ENCODE results near the gene DIPK1C. TPM values are rescaled to one million over a fixed set of nuclear protein-coding genes. Genes with fewer than 3 reads are reported as not detected.

DIPK1C gene
- total and polyA plus RNA-seq, 4 donors = 0.36 TPM; not detected in 3

DNA sequence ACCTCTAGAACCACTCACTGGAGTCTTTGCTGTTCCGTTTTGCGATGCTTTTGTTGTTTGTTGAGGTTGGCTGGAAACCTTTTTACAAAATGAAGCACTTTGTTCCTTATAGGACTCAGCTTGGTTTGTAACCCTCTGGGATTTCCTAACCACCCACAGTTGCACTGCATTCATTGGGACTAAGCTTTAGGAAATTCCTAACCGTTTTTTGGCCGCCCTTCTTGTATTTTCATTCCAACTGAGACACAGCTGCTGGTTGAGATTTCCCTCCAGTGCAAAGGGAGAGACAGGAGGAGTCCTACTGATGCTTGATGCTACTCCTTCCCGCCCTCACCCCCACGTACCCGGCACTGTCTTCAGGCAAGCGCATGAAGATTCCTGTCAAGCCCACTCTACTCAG is 6.1 kb upstream of the DIPK1C start:
- no peak for ATAC-seq (ENCODE audit: low FRiP score)
- intact Hi-C loops (cut with DNase I) = no loop called here

DNA sequence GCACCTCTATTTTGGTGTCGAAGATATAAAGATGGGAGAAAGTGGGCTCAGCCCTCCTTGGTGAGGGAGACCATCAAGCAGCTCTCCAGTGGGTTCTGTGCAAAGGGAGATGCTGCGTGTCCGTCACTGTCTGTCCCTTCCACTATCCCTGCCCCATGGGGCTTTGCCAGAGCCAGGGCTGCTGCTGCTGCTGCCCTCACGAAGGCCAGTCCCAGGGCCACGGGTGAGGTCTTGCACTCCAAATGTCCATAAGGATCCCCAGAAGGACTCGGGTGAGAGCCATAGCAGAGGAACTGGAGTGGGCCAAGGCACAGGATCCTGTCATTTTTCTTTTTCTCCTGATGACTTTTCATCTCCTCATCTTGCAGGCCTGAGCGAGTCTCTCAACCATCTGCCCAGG is 3.7 kb upstream of the DIPK1C start:
- 96% methylated on average over 7 of the region's 7 CpGs for WGBS, 2 donors
- H3K4me1 ChIP-seq (ENCODE audit: control insufficient read depth in 1 of 2, insufficient read depth in 2 of 2, low read length in 2 of 2) = no peaks in the 10 kb centered on the region
- intact Hi-C loops (cut with DNase I) = no loop called here
- H3K4me3 ChIP-seq (ENCODE audit: low read length in 2 of 2) = no peak overlapping the region
- DNase-seq (no peak), ATAC-seq (ENCODE audit: low FRiP score) (no peak)
- no peaks in the 10 kb centered on the region for H3K9me3 ChIP-seq (ENCODE audit: control insufficient read depth, low read length)
- H3K27ac ChIP-seq (ENCODE audit: low read depth in 1 of 2, low read length in 2 of 2) = no peak overlapping the region
- H3K27me3 ChIP-seq (ENCODE audit: control insufficient read depth in 1 of 2, insufficient read depth in 2 of 2, low read length in 1 of 2) = no peaks in the 10 kb centered on the region
- no peaks in the 10 kb centered on the region for H3K36me3 ChIP-seq (ENCODE audit: control insufficient read depth in 1 of 2, insufficient read depth in 2 of 2, low read length in 1 of 2)

More for the DNA sequence above, 6.1 kb upstream of the DIPK1C start:
- Histone ChIP-seq H3K27ac (ENCODE audit: low read depth in 1 of 2, low read length in 2 of 2) (no peak overlapping the region), H3K4me1 (ENCODE audit: control insufficient read depth in 1 of 2, insufficient read depth in 2 of 2, low read length in 2 of 2) (no peaks in the 10 kb centered on the region), H3K27me3 (ENCODE audit: control insufficient read depth in 1 of 2, insufficient read depth in 2 of 2, low read length in 1 of 2) (no peaks in the 10 kb centered on the region), H3K4me3 (ENCODE audit: low read length in 2 of 2) (no peak overlapping the region), H3K36me3 (ENCODE audit: control insufficient read depth in 1 of 2, insufficient read depth in 2 of 2, low read length in 1 of 2) (no peaks in the 10 kb centered on the region), H3K9me3 (ENCODE audit: control insufficient read depth, low read length) (no peaks in the 10 kb centered on the region)
- 38 to 39% methylated on average over 8 of the region's 8 CpGs for WGBS, 2 donors
- DNase-seq = no peak

DNA sequence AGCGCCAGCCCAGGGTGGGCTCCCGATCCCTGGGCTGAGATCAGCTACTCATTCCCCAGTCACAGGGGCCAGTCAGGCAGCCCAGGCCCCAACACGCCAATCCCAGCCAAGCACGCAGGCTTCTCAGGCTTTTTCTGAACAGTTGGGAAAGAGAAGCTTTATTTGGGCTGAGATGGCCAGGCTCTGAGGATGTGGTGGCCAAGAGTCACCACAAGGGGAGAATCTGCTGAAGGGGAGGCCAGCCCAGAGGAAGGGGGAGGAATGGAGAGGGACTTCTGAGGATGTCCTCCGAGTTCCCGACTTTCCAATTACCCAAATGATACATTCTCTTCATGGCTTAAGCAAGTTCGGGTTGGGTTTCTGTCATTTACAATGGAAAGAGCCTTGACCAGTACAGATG is 2.8 kb upstream of the DIPK1C start:
- DNase-seq (no peak), ATAC-seq (ENCODE audit: low FRiP score) (no peak)
- no peak overlapping the region for H3K4me3 ChIP-seq (ENCODE audit: low read length in 2 of 2)
- H3K36me3 ChIP-seq (ENCODE audit: control insufficient read depth in 1 of 2, insufficient read depth in 2 of 2, low read length in 1 of 2) = no peaks in the 10 kb centered on the region
- H3K9me3 ChIP-seq (ENCODE audit: control insufficient read depth, low read length) = no peaks in the 10 kb centered on the region
- no peak overlapping the region for H3K27ac ChIP-seq (ENCODE audit: low read depth in 1 of 2, low read length in 2 of 2)
- 74 to 75% methylated on average over 7 of the region's 7 CpGs for WGBS, 2 donors
- H3K4me1 ChIP-seq (ENCODE audit: control insufficient read depth in 1 of 2, insufficient read depth in 2 of 2, low read length in 2 of 2) = no peaks in the 10 kb centered on the region
- no peaks in the 10 kb centered on the region for H3K27me3 ChIP-seq (ENCODE audit: control insufficient read depth in 1 of 2, insufficient read depth in 2 of 2, low read length in 1 of 2)
- intact Hi-C loops (cut with DNase I) = no loop called here

DNA sequence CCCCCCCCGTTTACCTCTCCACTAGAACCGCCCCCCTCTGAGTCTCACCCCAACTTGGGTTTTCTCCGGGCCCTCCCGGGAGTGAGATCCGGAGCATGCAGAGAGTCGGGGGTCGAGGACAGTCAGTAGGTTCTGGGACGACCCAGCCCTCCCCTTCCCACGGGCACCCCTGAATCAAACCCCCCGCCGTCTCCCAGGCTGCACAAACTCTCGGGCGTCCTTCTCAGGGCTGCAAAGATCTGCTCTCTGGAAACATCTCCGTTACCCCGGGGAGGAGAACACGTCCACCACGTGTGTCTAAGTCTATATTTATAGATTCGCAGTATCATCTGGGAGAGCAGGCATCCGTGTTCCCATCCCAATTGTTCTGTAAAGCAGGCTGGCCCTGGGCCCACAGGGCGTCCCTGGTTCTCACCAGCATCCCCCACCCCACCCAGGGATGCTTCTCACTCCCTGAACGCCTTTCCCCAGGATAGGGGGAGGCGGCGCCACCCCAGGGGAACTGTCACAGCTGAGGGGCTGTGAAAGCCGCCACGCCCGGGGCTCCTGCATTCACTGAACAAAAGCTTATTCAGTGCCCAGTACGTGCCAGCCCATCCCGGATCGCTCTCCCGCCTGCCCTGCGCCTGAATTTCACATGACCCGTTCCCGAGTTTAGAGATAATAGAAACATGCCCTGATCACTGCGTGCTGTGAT is 765 bp upstream of the DIPK1C start:
- WGBS, 2 donors = 30 to 33% methylated on average over 32 to 34 of the region's 34 CpGs
- intact Hi-C loops (cut with DNase I) = no loop called here
- Histone ChIP-seq H3K4me3 (ENCODE audit: low read length in 2 of 2) (no peak overlapping the region), H3K36me3 (ENCODE audit: control insufficient read depth in 1 of 2, insufficient read depth in 2 of 2, low read length in 1 of 2) (no peaks in the 10 kb centered on the region), H3K9me3 (ENCODE audit: control insufficient read depth, low read length) (no peaks in the 10 kb centered on the region), H3K27ac (ENCODE audit: low read depth in 1 of 2, low read length in 2 of 2) (no peak overlapping the region), H3K27me3 (ENCODE audit: control insufficient read depth in 1 of 2, insufficient read depth in 2 of 2, low read length in 1 of 2) (no peaks in the 10 kb centered on the region), H3K4me1 (ENCODE audit: control insufficient read depth in 1 of 2, insufficient read depth in 2 of 2, low read length in 2 of 2) (no peaks in the 10 kb centered on the region)
- DNase-seq (no peak), ATAC-seq (ENCODE audit: low FRiP score) (no peak)

DNA sequence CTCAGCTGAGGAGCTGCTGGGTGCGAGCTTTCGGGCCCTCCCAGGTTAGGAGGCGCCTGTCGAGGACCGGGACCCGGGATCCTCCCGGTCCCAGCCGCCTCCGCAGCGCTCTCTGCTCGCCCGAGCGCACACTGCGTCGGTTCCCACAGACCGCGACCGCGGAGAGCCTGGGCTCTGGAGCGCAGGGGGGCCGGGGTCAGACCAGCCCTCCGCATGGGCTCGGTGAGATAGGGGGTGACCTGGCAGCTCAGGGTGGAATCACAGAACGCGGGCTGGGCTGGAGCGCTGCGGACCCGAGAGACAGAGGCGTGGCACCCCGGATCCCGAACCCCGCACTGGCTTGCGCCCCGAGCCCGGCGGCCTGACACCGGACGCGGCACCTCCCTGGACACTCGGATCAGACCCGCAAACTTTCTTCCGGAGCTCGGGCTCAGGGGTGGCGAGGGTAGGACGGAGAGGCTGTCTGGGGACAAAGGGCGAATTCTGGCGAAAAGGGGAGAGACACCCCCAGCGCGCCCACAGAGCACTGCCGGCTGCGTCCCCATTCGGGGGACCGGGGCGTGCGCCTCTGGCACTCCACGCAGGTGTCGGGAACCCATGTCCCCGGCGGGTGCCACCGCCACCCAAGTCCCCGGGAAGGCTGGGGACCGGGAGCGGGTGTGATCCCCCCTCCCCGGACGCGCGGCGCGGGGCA is 612 bp downstream of the DIPK1C start:
- peak; percentile 47 for ATAC-seq (ENCODE audit: low FRiP score)
- WGBS, 2 donors = 1% methylated on average over 47 to 69 of the region's 69 CpGs
- Histone ChIP-seq H3K27ac (ENCODE audit: low read depth in 1 of 2, low read length in 2 of 2) (no peak overlapping the region), H3K36me3 (ENCODE audit: control insufficient read depth in 1 of 2, insufficient read depth in 2 of 2, low read length in 1 of 2) (no peaks in the 10 kb centered on the region), H3K4me3 (ENCODE audit: low read length in 2 of 2) (peak overlapping the region in 1 of 2 donors; percentile 33), H3K4me1 (ENCODE audit: control insufficient read depth in 1 of 2, insufficient read depth in 2 of 2, low read length in 2 of 2) (no peaks in the 10 kb centered on the region), H3K9me3 (ENCODE audit: control insufficient read depth, low read length) (no peaks in the 10 kb centered on the region), H3K27me3 (ENCODE audit: control insufficient read depth in 1 of 2, insufficient read depth in 2 of 2, low read length in 1 of 2) (no peaks in the 10 kb centered on the region)
- intact Hi-C loops (cut with DNase I) = no loop called here
- no peak for DNase-seq

DNA sequence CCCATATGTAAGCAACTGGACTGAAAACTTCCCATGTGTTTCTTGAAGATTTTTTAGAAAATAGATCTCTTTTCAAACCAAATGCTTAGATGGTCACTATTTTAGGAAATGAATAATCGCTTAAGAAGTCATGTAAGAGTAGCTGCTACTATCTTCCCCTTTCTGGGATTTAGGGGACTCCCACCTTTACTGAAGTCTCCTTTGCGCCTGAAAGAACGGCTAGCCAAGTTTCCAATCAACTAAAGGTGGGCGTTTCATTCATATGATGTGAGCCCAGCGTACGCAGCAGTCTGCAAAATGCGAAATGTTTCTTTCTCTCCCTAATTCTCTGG is 1.1 kb downstream of the DIPK1C start:
- intact Hi-C loops (cut with DNase I) = no loop called here
- no peak overlapping the region for H3K27ac ChIP-seq (ENCODE audit: low read depth in 1 of 2, low read length in 2 of 2)
- DNase-seq = no peak
- no peaks in the 10 kb centered on the region for H3K9me3 ChIP-seq (ENCODE audit: control insufficient read depth, low read length)
- H3K36me3 ChIP-seq (ENCODE audit: control insufficient read depth in 1 of 2, insufficient read depth in 2 of 2, low read length in 1 of 2) = no peaks in the 10 kb centered on the region
- H3K27me3 ChIP-seq (ENCODE audit: control insufficient read depth in 1 of 2, insufficient read depth in 2 of 2, low read length in 1 of 2) = no peaks in the 10 kb centered on the region
- H3K4me1 ChIP-seq (ENCODE audit: control insufficient read depth in 1 of 2, insufficient read depth in 2 of 2, low read length in 2 of 2) = no peaks in the 10 kb centered on the region
- no peak for ATAC-seq (ENCODE audit: low FRiP score)
- H3K4me3 ChIP-seq (ENCODE audit: low read length in 2 of 2) = no peak overlapping the region
- 9 to 11% methylated on average over 7 of the region's 7 CpGs for WGBS, 2 donors

DNA sequence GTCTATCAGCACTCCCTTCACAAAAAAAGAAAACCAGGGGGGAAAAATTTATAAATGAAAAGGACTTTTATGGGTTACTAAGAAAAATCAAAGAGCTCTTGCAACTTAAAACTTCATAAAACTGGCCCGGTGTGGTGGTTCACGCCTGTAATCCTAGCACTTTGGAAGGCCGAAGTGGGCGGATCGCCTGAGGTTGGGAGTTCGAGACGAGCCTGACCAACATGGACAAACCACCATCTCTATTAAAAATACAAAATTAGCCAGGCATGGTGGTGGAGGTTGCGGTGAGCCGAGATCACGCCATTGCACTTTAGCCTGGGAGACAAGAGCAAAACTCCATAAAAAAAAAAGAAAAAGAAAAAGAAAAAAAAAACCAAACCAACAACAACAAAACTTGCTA is 1.7 kb downstream of the DIPK1C start:
- no peak overlapping the region for H3K27ac ChIP-seq (ENCODE audit: low read depth in 1 of 2, low read length in 2 of 2)
- H3K9me3 ChIP-seq (ENCODE audit: control insufficient read depth, low read length) = no peaks in the 10 kb centered on the region
- DNase-seq (no peak), ATAC-seq (ENCODE audit: low FRiP score) (no peak)
- 95 to 98% methylated on average over 10 of the region's 10 CpGs for whole genome bisulfite sequencing, 2 donors
- H3K4me3 ChIP-seq (ENCODE audit: low read length in 2 of 2) = no peak overlapping the region
- no peaks in the 10 kb centered on the region for H3K27me3 ChIP-seq (ENCODE audit: control insufficient read depth in 1 of 2, insufficient read depth in 2 of 2, low read length in 1 of 2)
- H3K36me3 ChIP-seq (ENCODE audit: control insufficient read depth in 1 of 2, insufficient read depth in 2 of 2, low read length in 1 of 2) = no peaks in the 10 kb centered on the region
- intact Hi-C loops (cut with DNase I) = no loop called here
- no peaks in the 10 kb centered on the region for H3K4me1 ChIP-seq (ENCODE audit: control insufficient read depth in 1 of 2, insufficient read depth in 2 of 2, low read length in 2 of 2)

DNA sequence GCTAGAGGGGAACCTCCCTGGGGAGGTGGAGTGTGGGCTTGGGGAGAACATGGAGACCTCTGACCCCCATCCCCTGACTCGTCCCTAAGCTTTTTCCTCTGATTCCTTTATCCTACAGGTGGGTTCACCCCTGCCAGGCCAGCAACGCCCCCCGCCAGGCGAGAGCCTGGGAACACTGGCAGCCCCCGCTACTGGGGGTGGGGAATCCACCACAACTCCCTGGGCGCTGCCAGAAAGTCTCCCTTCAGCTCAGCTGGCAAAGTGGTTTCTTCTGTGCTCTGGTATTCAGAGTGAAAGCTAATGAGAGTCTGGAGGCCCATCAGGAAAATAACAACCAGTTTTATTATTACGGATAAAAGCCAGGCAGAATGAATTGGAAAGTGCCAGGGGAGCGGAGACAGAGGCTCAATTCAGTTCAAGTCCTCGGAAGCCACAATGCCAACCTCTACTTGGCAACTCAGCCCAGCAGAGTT is 2.8 kb downstream of the DIPK1C start:
- no peaks in the 10 kb centered on the region for H3K36me3 ChIP-seq (ENCODE audit: control insufficient read depth in 1 of 2, insufficient read depth in 2 of 2, low read length in 1 of 2)
- ATAC-seq (ENCODE audit: low FRiP score) (no peak), DNase-seq (no peak)
- no peaks in the 10 kb centered on the region for H3K9me3 ChIP-seq (ENCODE audit: control insufficient read depth, low read length)
- H3K4me3 ChIP-seq (ENCODE audit: low read length in 2 of 2) = no peak overlapping the region
- intact Hi-C loops (cut with DNase I) = no loop called here
- H3K4me1 ChIP-seq (ENCODE audit: control insufficient read depth in 1 of 2, insufficient read depth in 2 of 2, low read length in 2 of 2) = no peaks in the 10 kb centered on the region
- no peak overlapping the region for H3K27ac ChIP-seq (ENCODE audit: low read depth in 1 of 2, low read length in 2 of 2)
- WGBS, 2 donors = 88 to 93% methylated on average over 9 of the region's 9 CpGs
- no peaks in the 10 kb centered on the region for H3K27me3 ChIP-seq (ENCODE audit: control insufficient read depth in 1 of 2, insufficient read depth in 2 of 2, low read length in 1 of 2)

DNA sequence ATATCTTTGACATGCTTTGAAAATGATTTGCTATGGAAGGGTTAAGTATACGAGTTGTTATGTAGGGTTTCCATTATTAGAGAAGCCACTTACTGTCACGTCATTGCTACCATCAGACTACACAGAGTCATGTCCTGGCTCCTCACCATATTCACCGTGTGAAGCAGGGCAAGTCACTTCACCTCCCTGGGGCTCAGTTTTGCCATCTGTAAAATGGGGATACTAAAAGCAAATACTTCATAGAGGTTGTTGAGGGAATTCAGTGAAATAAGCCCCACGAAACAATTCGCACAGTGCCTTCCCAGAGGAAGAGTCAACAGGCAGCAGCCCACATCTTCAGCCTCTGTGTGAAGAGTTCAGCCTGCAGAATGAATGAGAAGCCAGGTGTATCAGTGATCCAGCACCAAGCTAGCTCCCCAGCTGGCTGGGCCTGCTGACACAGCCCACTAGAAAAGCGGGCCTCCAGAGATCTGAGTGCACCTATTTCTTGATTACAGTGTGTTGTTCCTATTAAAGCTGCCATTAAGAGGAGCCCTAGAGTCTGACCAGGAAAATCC is 3.4 kb downstream of the DIPK1C start:
- WGBS, 2 donors = 89 to 92% methylated on average over 6 of the region's 6 CpGs
- intact Hi-C loops (cut with DNase I) = no loop called here
- DNase-seq = no peak
- Histone ChIP-seq H3K27ac (ENCODE audit: low read depth in 1 of 2, low read length in 2 of 2) (no peak overlapping the region), H3K4me3 (ENCODE audit: low read length in 2 of 2) (no peak overlapping the region), H3K27me3 (ENCODE audit: control insufficient read depth in 1 of 2, insufficient read depth in 2 of 2, low read length in 1 of 2) (no peaks in the 10 kb centered on the region), H3K9me3 (ENCODE audit: control insufficient read depth, low read length) (no peaks in the 10 kb centered on the region), H3K4me1 (ENCODE audit: control insufficient read depth in 1 of 2, insufficient read depth in 2 of 2, low read length in 2 of 2) (no peaks in the 10 kb centered on the region), H3K36me3 (ENCODE audit: control insufficient read depth in 1 of 2, insufficient read depth in 2 of 2, low read length in 1 of 2) (no peaks in the 10 kb centered on the region)
- no peak for ATAC-seq (ENCODE audit: low FRiP score)

All from aorta (tissue), 5 donors.